Glutamatergic neuron (in vitro differentiated cells): Measurements from ENCODE around the gene HOXA10. TPM values are rescaled to one million over a fixed set of nuclear protein-coding genes. Genes with fewer than 3 reads are reported as not detected.
A peak's percentile ranks its signal among the peaks of the same experiment; 100 is the strongest.

Experiments
- DNase-seq: peaks from one replicate; pipeline ENCODE4 v3.0.0; 2022
- H3K27ac Mint-ChIP-seq: one replicate; pipeline ENCODE4 v1.8.0; 2020; ENCODE audit warnings: mild to moderate bottlenecking, mixed read lengths, inconsistent platforms; ENCODE audit not compliant: unreplicated experiment
- H3K27me3 Mint-ChIP-seq: one replicate; pipeline ENCODE4 v1.8.0; 2020; ENCODE audit warnings: mild to moderate bottlenecking, moderate library complexity, mixed read lengths, inconsistent platforms; ENCODE audit not compliant: unreplicated experiment
- H3K36me3 Mint-ChIP-seq: one replicate; pipeline ENCODE4 v1.8.0; 2020; ENCODE audit warnings: mild to moderate bottlenecking, mixed read lengths, inconsistent platforms; ENCODE audit not compliant: unreplicated experiment
- H3K4me1 Mint-ChIP-seq: one replicate; pipeline ENCODE4 v1.8.0; 2020; ENCODE audit warnings: mild to moderate bottlenecking, low read depth, mixed read lengths, inconsistent platforms; ENCODE audit not compliant: unreplicated experiment
- H3K4me3 Mint-ChIP-seq: one replicate; pipeline ENCODE4 v1.8.0; 2020; ENCODE audit warnings: mild to moderate bottlenecking, mixed read lengths, inconsistent platforms; ENCODE audit not compliant: unreplicated experiment
- H3K9me3 Mint-ChIP-seq: one replicate; pipeline ENCODE4 v1.8.0; 2020; ENCODE audit warnings: mild to moderate bottlenecking, moderate library complexity, mixed read lengths, inconsistent platforms; ENCODE audit not compliant: unreplicated experiment
- total RNA-seq: library from RNA; stranded (reverse); fragmentation: NEBNext Ultra II Directional; extraction: Animal tissue kit (Norgen Biotek cat#: 25700); gene quantifications from one replicate; pipeline ENCODE4 v1.2.1, GENCODE V29; 2021; ENCODE audit not compliant: unreplicated experiment
- TF ChIP-seq, protein P1 (sequence below): fragments of 200-600 bp; sonication (generic); IDR thresholded peaks from one replicate; pipeline ENCODE4 v1.5.0; 2021; ENCODE audit not compliant: partially characterized antibody, unreplicated experiment

The HOXA10 gene
- total RNA-seq, 1 donor from 2014 or later, result not detected

DNA sequence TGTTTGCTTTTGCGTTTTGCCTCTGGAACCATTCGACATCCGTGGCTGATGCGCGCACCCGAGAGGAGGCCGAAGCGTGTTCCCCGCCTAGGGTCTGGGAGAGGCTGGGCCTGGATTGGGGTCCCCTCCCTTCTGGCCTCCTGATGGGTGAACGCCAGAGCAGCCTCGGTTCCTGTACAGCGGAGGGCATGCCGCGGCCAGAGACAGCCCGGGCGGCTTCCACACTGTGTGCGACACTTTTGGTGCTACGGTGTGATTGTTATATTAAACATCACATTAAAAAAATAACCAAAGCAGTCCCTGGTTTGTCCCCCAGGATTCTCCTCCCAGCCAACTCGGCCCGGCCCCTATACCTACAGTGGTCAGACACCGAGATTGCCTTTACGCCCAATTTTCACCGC, 14.0 kb downstream of the HOXA10 start:
- peaks cover 15% of the 10 kb centered on the region for H3K9me3 Mint-ChIP-seq
- no peak overlapping the region for H3K27ac Mint-ChIP-seq
- H3K4me1 Mint-ChIP-seq, result peaks cover 2% of the 10 kb centered on the region
- H3K27me3 Mint-ChIP-seq, result peaks cover 47% of the 10 kb centered on the region
- H3K36me3 Mint-ChIP-seq, result peaks cover 10% of the 10 kb centered on the region
- TF ChIP-seq, protein P1, sequence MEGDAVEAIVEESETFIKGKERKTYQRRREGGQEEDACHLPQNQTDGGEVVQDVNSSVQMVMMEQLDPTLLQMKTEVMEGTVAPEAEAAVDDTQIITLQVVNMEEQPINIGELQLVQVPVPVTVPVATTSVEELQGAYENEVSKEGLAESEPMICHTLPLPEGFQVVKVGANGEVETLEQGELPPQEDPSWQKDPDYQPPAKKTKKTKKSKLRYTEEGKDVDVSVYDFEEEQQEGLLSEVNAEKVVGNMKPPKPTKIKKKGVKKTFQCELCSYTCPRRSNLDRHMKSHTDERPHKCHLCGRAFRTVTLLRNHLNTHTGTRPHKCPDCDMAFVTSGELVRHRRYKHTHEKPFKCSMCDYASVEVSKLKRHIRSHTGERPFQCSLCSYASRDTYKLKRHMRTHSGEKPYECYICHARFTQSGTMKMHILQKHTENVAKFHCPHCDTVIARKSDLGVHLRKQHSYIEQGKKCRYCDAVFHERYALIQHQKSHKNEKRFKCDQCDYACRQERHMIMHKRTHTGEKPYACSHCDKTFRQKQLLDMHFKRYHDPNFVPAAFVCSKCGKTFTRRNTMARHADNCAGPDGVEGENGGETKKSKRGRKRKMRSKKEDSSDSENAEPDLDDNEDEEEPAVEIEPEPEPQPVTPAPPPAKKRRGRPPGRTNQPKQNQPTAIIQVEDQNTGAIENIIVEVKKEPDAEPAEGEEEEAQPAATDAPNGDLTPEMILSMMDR, result no peak
- DNase-seq, result no peak
- peak overlapping the region; percentile 38 for H3K4me3 Mint-ChIP-seq

DNA sequence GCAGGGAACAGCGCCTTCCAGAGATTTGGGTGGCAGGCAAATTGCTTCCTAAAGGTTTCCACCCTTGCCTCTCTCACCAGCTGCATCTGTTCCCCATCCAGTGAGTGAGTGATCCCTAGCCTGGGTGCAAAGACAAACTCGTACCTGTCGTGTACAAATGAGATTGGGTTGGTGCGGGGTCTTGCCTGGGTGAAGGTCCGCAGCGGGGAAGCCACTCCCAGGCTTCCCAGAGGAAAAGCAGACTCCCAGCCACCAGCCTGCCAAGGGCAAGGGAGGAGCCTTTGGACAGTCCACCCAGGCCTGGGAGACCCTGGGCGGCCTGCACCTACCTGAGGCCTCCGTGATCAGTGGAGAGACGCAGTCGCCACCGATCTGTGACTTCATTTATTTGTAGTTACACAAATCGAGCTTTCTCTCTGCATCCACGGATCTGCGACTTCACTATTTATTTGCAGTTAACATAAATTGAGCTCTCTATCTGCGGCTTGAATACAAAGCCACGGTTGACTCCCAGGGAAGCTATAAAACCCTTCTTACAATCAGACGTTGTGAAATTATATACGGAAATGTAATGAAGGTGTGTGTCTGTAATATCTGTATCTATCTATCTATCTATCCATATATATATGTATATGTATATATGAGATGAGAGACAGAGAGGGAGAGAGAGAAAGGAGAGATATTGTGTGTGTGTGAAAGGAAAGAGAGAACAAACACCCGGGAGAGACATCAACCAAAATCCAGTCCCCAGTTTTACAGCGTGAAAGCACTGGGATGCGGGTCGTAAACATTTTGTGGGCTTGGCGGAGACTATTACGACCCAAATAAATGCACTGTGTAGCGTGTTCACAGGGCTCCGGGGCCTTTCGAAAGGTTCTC, 14.6 kb downstream of the HOXA10 start:
- Mint-ChIP-seq H3K27ac (no peak overlapping the region), H3K4me3 (peak overlapping the region; percentile 82), H3K36me3 (peaks cover 10% of the 10 kb centered on the region), H3K9me3 (peaks cover 16% of the 10 kb centered on the region), H3K27me3 (peaks cover 50% of the 10 kb centered on the region), H3K4me1 (peaks cover 2% of the 10 kb centered on the region)
- TF ChIP-seq, protein P1, result no peak
- no peak for DNase-seq

DNA sequence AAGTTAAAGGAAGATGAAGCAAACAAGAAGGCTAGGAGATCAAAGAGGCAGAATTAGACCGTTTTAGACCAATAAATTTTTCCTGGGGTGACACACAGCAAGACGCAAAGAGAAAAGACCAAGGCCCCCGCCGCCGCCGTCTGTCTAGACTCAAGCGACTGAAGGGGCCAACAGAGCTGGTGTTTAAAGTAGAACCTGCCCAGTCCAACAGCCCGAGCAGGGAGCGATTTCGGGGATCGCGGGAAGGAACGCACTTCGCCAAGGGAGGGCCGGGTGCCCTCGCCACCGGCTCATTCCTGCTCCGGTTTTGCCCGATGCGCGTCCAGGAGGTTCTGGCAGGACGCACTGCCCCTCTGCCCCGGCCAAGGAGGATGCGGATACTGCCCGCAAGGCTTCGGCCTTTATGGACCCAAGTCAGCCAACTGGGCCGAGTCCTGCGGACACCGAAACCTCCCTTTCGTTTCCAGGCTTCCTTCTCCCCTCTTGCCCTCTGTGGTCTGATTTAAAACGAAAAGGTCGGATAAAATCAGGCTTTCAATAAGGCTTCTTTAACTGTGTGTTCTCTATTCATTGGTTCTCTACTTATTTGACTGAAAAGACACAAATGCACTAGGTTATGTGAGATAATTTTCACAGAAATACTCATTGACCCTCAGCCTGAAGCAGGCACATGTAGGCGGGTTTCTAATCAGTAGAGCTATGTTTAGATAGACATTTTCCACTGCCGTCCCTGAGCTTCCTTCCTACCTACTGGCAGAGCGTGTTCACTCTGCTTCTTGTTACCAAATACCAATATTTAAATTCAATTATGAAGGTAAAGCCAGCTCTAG, 15.5 kb downstream of the HOXA10 start:
- TF ChIP-seq, protein P1, result no peak
- Mint-ChIP-seq H3K27me3 (peaks cover 50% of the 10 kb centered on the region), H3K9me3 (peaks cover 19% of the 10 kb centered on the region), H3K4me3 (no peak overlapping the region), H3K4me1 (peaks cover 2% of the 10 kb centered on the region), H3K36me3 (peaks cover 14% of the 10 kb centered on the region), H3K27ac (no peak overlapping the region)
- no peak for DNase-seq

DNA sequence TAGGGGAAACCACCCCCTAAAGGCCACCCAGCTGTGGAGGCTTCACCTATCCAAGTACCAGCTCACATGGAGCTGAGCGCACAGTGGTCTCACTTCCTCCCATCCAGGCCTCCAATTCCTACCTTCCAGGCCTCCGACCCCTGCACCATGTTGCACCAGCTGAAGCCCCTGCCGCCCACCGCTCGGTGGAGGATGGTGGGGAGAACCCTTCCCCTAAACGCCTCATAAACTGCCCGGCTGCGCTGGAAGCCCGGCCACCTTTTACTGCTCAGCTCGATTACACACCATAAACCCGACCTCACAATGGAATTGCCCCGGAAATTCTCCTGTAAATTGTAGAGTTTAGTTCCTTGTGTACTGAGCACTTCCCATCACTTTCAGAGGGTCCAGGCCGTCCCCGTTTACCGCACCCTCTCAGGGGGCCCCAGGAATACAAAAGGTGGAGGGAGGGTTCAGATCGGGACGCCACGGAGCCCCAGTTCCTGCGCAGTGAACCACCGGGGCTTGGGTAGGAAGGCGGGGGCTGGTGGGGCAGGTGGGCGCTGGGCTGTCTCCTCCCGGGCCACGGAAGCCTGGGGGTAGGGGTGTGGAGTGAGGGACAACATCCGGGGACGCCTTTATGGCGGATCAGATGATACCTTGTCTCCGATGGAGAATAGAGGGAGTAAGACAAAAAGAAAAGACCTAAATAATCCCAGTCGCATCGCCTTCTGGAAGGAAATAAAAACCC, 16.3 kb downstream of the HOXA10 start:
- peaks cover 52% of the 10 kb centered on the region for H3K27me3 Mint-ChIP-seq
- TF ChIP-seq, protein P1, result no peak
- peaks cover 15% of the 10 kb centered on the region for H3K36me3 Mint-ChIP-seq
- DNase-seq, result no peak
- no peak overlapping the region for H3K27ac Mint-ChIP-seq
- peaks cover 2% of the 10 kb centered on the region for H3K4me1 Mint-ChIP-seq
- H3K9me3 Mint-ChIP-seq, result peaks cover 20% of the 10 kb centered on the region
- H3K4me3 Mint-ChIP-seq, result no peak overlapping the region
